ENCODE results near the gene ADK.

DNA sequence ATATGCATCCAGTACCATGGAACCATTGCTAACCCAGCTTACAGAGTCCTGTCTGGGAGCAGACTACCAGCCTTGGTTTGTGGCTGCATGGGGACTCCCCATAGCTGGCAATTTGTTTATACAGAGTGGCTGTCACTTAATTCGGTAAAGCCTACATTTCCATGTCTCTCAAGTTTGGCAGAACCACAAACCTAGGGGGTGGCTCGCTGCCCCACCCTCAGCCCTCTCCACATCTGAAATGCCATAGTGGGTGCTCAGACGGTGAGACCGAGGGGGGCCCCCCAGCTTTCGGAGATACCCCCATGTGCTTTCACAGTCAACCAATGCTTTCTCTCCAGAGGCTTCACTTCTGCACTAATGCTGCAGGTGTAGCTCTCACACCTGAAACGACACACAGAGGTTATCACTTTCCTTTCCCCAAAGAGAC, 599.8 kb downstream of the ADK start:
- TF ChIP-seq ZNF354B (CRISPR knock-in tag; IDR thresholded peaks at IDR 0.05) (no peak), NR1H2 (CRISPR knock-in tag; IDR thresholded peaks at IDR 0.05; ENCODE audit: borderline replicate concordance, low read depth) (no peak), NFKBIZ (CRISPR knock-in tag; IDR thresholded peaks at IDR 0.05) (no peak), RNF2 (conservative IDR thresholded peaks at IDR 0.05; ENCODE audit: low read depth) (no peak), ZNF124 (CRISPR knock-in tag; IDR thresholded peaks at IDR 0.05) (no peak), SOX6 (IDR thresholded peaks at IDR 0.05) (no peak), SOX6 (CRISPR knock-in tag; IDR thresholded peaks at IDR 0.05) (no peak), ZBTB21 (CRISPR knock-in tag; IDR thresholded peaks at IDR 0.05) (no peak), ZNF570 (CRISPR knock-in tag; IDR thresholded peaks at IDR 0.05; ENCODE audit: borderline replicate concordance) (no peak)
